Heart right ventricle (tissue), 16 donors: ENCODE data around the gene EMC9. TPM values are rescaled to one million over a fixed set of nuclear protein-coding genes. Genes with fewer than 3 reads are reported as not detected.

Experiments
- ATAC-seq, 8 donors: fragments of 200-7000 bp; cut with Tn5 transposase; one replicate each; pipeline ENCODE4 v1.9.1; 2020; ENCODE audit warnings: mild to moderate bottlenecking in 8 of 8, moderate library complexity in 8 of 8, moderate number of reproducible peaks in 1 of 8
- DNase-seq, 2 donors: peaks; one replicate each; pipeline ENCODE4 v3.0.0-alpha.2; 2020
- H3K27ac ChIP-seq, 10 donors: fragments of 200-600 bp; sonication (generic) in 2 of 10; one replicate each; pipeline versions ENCODE4 v1.5.0 to v1.8.0; 2020 to 2022; ENCODE audit warnings: mild to moderate bottlenecking in 3 of 10
- H3K27me3 ChIP-seq, 7 donors: fragments of 200-600 bp; one replicate each; pipeline ENCODE4 v1.8.0; 2021 to 2022; ENCODE audit warnings: mild to moderate bottlenecking in 2 of 7
- H3K36me3 ChIP-seq, 9 donors: fragments of 200-600 bp; sonication (generic) in 1 of 9; one replicate each; pipeline versions ENCODE4 v1.5.0 to v1.8.0; 2020 to 2022; ENCODE audit warnings: mild to moderate bottlenecking in 2 of 9
- H3K4me1 ChIP-seq, 9 donors: fragments of 200-600 bp; sonication (generic) in 1 of 9; one replicate each; pipeline versions ENCODE4 v1.5.0 to v1.8.0; 2020 to 2022; ENCODE audit warnings: mild to moderate bottlenecking in 4 of 9
- H3K4me3 ChIP-seq, 10 donors: fragments of 200-600 bp; sonication (generic) in 2 of 10; one replicate each; pipeline versions ENCODE4 v1.5.0 to v1.8.0; 2020 to 2022; ENCODE audit warnings: mild to moderate bottlenecking in 7 of 10, moderate library complexity in 2 of 10
- H3K9me3 ChIP-seq, 11 donors: fragments of 200-600 bp in 10 of 11; sonication (generic) in 2 of 11; one replicate each; pipeline versions ENCODE4 v1.5.0 to v1.8.0; 2013 to 2022; ENCODE audit warnings: mild to moderate bottlenecking in 2 of 11, control low read depth in 1 of 11, moderate library complexity in 1 of 11
- WGBS, 2 donors: extraction: QIAGEN DNeasy Blood & Tissue Kit; methylation state at CpG; one replicate each; pipeline ENCODE4 v1.1.7; 2013; ENCODE audit warnings: inconsistent platforms in 1 of 2; 5-methylcytosine and 5-hydroxymethylcytosine counted together
- intact Hi-C, 10 donors: fragments of 100-400 bp; cut with DNase I; formaldehyde crosslinking; loops; one replicate each; pipeline versions ENCODE4 v1.11.1 to v1.14.2; 2022
- polyA plus RNA-seq, 2 donors: library from polyadenylated mRNA; stranded (reverse); fragments of 200-250 nt; gene quantifications; one replicate each; pipeline ENCODE4 v1.2.3, GENCODE V29; 2013
- total RNA-seq, 10 donors: library from RNA; stranded (reverse); fragmentation: NEBNext Ultra II Directional in 3 of 10; extraction: Animal tissue kit (Norgen Biotek cat#: 25700) in 3 of 10; gene quantifications; one replicate each; pipeline versions ENCODE4 v1.2.1 to v1.2.4, GENCODE V29; 2021 to 2023
- TF ChIP-seq, protein P1 (sequence below), 9 donors: fragments of 200-600 bp; sonication (generic) in 2 of 9; IDR thresholded peaks; one replicate each; pipeline versions ENCODE4 v1.5.0 to v1.8.0; 2021 to 2022; ENCODE audit warnings: antibody characterized with exemption in 9 of 9, mild to moderate bottlenecking in 5 of 9, moderate library complexity in 1 of 9
- donor health status: Arrhythmogenic right ventricular cardiomyopathy.
- donor health status: ischemic (EF 13 %, LVEDD 7.1; RV severe dilation, severe dysfunction).
- donor health status: healthy with polysubstance abuse.
- donor health status: DM: no; HTN: yes; CAD: no.
- donor health status: DM: no; HTN: no; CAD: no.
- donor health status: ischemic (EF 25% LVEDD 6.9; RV normal size, moderate dysfunction).
- donor health status: ischemic (EF 25% LVEDD 5.7; RV mildly dilated, moderate dysfunction).
- donor health status: healthy.
- donor health status: DM: yes; HTN: yes; CAD: no.
- donor health status: Ischemic cardiomyopathy.
- donor health status: ischemic (EF 35%, LVEDD 5.7; RV mildly dilated, moderate dysfunction).
- donor health status: nonischemic (EF 11% LVEDD 7.7; RV severe dilation, severe dysfunction).
- donor health status: DM: yes; HTN: yes; CAD: no.
- donor health status: PGD.
- donor health status: ischemic (EF 29% LVEDD 5.4; RV normal size, mild dysfunction).
- donor health status: nonischemic (EF 23%, LVEDD 6.1; RV moderate dilation, normal function).

Gene EMC9
- total and polyA plus RNA-seq, 12 donors = 10.2 to 44.3 (median 14.4) TPM

DNA sequence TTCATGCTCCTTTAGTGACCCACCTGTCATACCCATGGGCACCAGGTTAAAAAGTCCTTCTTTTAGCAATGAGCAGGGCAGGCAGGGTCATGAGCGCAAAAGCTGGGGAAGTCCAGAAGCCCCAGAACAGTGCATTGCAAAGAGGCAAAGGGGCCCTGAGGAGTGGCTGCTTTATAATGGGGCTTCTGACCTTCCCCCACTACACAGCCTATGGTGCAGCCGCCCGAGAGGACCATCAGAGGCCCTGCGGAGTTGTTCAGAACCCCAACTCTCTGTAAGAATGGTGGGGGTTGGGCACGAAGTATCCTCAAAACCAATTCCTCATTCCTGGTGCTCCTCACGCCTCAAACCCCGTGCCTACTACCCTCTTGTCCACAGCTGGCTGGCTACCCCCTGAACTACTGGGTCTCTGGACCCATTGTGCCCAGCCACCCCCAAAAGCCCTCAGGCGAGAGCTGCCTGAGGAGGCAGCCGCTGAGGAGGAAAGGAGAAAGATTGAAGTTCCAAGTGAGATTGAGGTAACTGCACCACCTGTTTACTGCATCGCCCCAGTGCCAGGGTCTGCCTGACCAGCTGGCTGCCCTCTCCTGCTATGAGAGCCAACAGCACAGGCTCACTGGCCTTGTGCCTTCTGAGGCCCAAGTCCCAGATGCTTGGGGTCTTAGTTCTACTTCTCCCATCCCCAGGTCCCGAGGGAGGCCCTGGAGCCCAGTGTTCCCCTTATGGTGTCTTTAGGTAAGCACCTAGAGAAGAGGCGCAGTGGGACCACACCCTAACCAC, 37.2 kb upstream of the EMC9 start:
- Histone ChIP-seq H3K4me1 (peaks cover 0 to 19% (median 12%) of the 10 kb centered on the region in 9 donors), H3K27ac (peak overlapping the region in 1 of 10 donors; percentile 66), H3K27me3 (no peaks in the 10 kb centered on the region), H3K4me3 (no peak overlapping the region), H3K36me3 (peaks cover 0 to 99% (median 31%) of the 10 kb centered on the region in 9 donors), H3K9me3 (no peaks in the 10 kb centered on the region)
- TF ChIP-seq, protein P1, sequence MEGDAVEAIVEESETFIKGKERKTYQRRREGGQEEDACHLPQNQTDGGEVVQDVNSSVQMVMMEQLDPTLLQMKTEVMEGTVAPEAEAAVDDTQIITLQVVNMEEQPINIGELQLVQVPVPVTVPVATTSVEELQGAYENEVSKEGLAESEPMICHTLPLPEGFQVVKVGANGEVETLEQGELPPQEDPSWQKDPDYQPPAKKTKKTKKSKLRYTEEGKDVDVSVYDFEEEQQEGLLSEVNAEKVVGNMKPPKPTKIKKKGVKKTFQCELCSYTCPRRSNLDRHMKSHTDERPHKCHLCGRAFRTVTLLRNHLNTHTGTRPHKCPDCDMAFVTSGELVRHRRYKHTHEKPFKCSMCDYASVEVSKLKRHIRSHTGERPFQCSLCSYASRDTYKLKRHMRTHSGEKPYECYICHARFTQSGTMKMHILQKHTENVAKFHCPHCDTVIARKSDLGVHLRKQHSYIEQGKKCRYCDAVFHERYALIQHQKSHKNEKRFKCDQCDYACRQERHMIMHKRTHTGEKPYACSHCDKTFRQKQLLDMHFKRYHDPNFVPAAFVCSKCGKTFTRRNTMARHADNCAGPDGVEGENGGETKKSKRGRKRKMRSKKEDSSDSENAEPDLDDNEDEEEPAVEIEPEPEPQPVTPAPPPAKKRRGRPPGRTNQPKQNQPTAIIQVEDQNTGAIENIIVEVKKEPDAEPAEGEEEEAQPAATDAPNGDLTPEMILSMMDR (IDR thresholded peaks at IDR 0.05) = no peak
- DNase-seq = no peak
- intact Hi-C loops = no loop called here
- 93 to 99% methylated on average over 12 of the region's 12 CpGs for WGBS, 2 donors
- no peak for ATAC-seq

DNA sequence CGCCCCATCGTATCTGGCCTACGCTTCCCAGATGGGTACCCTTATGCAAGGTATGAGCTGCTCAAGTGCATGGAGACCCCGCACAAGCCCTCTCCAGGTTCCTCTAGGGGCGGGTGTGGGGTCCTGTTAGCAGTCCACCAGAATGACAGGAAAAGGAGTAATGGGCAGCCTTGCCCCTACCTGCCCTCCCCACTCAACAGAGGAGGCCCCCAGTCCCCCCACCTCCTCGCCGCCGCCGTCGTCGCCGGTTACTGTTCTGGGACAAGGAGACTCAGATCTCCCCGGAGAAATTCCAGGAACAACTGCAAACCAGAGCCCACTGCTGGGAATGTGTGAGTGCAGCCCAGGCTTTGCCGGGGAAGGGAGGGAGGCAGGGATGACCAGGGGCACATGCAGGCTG, 36.5 kb upstream of the EMC9 start:
- intact Hi-C loops = no loop called here
- H3K36me3 ChIP-seq = peaks cover 0 to 99% (median 24%) of the 10 kb centered on the region in 9 donors
- H3K9me3 ChIP-seq = no peaks in the 10 kb centered on the region
- H3K4me1 ChIP-seq = peaks cover 0 to 19% (median 12%) of the 10 kb centered on the region in 9 donors
- no peaks in the 10 kb centered on the region for H3K27me3 ChIP-seq
- TF ChIP-seq, protein P1 (IDR thresholded peaks at IDR 0.05) = no peak
- no peak overlapping the region for H3K4me3 ChIP-seq
- 88 to 89% methylated on average over 14 of the region's 14 CpGs for WGBS, 2 donors
- no peak for DNase-seq
- H3K27ac ChIP-seq = no peak overlapping the region
- ATAC-seq = no peak

DNA sequence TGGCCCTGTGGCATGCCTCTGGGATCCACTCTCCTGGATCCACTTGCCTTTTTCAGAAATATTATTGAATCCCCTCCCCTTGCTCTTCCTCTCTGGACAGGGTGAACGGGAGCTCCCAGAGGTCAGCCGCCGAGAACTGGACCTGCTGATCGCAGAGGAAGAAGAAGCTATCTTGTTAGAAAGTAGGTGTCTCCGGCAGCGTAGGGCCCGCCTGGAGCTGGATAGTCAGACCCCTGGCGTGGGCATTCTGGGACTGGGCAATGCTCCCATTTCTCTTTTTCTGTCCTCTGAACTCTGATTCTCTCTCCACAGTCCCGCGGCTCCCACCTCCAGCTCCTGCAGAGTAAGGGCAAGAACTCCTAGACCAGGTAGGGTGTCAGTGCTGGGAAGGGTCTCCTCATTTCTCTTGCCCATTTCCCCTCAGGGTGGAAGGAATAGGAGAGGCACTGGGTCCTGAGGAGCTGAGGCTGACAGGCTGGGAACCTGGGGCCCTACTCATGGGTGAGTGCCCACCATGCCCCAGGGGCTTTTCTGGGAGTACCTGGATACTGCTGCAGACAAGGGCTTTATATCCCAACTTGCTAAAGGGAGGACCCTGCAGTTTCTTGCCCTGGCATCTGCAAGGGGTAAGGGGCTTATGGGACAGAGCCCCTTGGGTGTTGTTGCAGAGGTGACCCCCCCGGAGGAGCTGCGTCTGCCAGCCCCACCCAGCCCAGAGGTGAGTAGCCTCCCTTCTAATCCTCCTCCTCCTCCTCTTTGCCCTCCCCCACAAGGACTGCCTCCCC, 35.8 kb upstream of the EMC9 start:
- Histone ChIP-seq H3K9me3 (no peaks in the 10 kb centered on the region), H3K36me3 (peaks cover 0 to 99% (median 22%) of the 10 kb centered on the region in 9 donors), H3K27ac (no peak overlapping the region), H3K27me3 (no peaks in the 10 kb centered on the region), H3K4me3 (no peak overlapping the region), H3K4me1 (peaks cover 0 to 19% (median 15%) of the 10 kb centered on the region in 9 donors)
- ATAC-seq (no peak), DNase-seq (no peak)
- intact Hi-C loops = no loop called here
- TF ChIP-seq, protein P1 (IDR thresholded peaks at IDR 0.05) = no peak
- WGBS, 2 donors = 89 to 95% methylated on average over 12 of the region's 12 CpGs

DNA sequence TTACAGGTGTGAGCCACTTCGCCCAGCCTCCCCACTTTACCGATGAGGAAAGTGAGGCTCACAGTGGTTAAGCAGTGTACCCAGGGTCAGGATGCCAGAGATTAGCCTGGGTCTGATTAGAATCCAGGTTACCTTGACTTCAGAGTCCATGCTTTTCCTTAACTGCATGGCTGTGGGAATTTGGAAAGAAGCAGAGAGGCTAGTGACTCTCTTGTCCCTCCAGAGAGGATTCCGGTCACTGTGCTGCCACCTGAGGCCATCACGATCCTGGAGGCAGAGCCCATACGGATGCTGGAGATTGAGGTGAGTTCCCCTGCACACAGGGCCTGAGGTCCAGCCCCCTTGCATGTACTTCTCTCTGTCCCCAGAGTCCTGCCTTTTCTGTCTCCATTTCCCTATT, 35.2 kb upstream of the EMC9 start:
- TF ChIP-seq, protein P1 (IDR thresholded peaks at IDR 0.05) = no peak
- H3K27me3 ChIP-seq = no peaks in the 10 kb centered on the region
- H3K27ac ChIP-seq = no peak overlapping the region
- intact Hi-C loops = no loop called here
- peaks cover 0 to 95% (median 22%) of the 10 kb centered on the region in 9 donors for H3K36me3 ChIP-seq
- H3K4me3 ChIP-seq = no peak overlapping the region
- WGBS, 2 donors = 95 to 96% methylated on average over 5 of the region's 5 CpGs
- ATAC-seq (no peak), DNase-seq (no peak)
- peaks cover 0 to 25% (median 21%) of the 10 kb centered on the region in 9 donors for H3K4me1 ChIP-seq
- H3K9me3 ChIP-seq = no peaks in the 10 kb centered on the region
